Testis (tissue), 2 donors: ENCODE data around the gene FMR1NB.

Source experiments
- CTCF ChIP-seq, 3 experiments: fragments of 450-650 bp in 2 of 3; fragments of 200-600 bp in 1 of 3; sonication (generic) in 1 of 3; IDR thresholded peaks; one replicate each; pipeline ENCODE4 v1.5.1; 2016 to 2019; ENCODE audit warnings: antibody characterized with exemption in 3 of 3, mild to moderate bottlenecking in 2 of 3, moderate library complexity in 1 of 3
- POLR2A ChIP-seq: fragments of 450-650 bp; IDR thresholded peaks from one replicate; pipeline ENCODE4 v1.6.1; 2017; ENCODE audit warnings: antibody characterized with exemption, mild to moderate bottlenecking, moderate library complexity

GRCh38 chrX:147957291-147957690 is 23.8 kb upstream of the FMR1NB start:
- TF ChIP-seq CTCF (IDR thresholded peaks at IDR 0.05) (no peak), POLR2A (no peak)
